ENCODE measurements around the gene STRBP. TPM values are rescaled to one million over a fixed set of nuclear protein-coding genes. Genes with fewer than 3 reads are reported as not detected.
"Not testable (repeated sequence)": the region's sequence is repeated elsewhere in the genome, so short reads cannot be mapped to it uniquely, and the experiment has no call there.

Gene STRBP
- total RNA-seq, 1 donor from 2014 or later: 65.9 TPM

GRCh38 chr9:123255718-123256117 lies 12.7 kb downstream of the STRBP start:
- Mint-ChIP-seq H3K9me3 (peaks cover 8% of the 10 kb centered on the region), H3K4me1 (peaks cover 34% of the 10 kb centered on the region), H3K36me3 (peaks cover 8% of the 10 kb centered on the region), H3K27ac (no peak overlapping the region), H3K27me3 (ENCODE audit: low read depth) (peaks cover 48% of the 10 kb centered on the region), H3K4me3 (no peak overlapping the region)
- no peak for DNase-seq (ENCODE audit: low spot score in 2 of 2, unreplicated experiment in 2 of 2)
- no peak for TF ChIP-seq CTCF (IDR thresholded peaks at IDR 0.05; ENCODE audit: unreplicated experiment)

GRCh38 chr9:123253204-123253603 lies 15.2 kb downstream of the STRBP start:
- Mint-ChIP-seq H3K27me3 (ENCODE audit: low read depth) (peaks cover 41% of the 10 kb centered on the region), H3K4me3 (no peak overlapping the region), H3K9me3 (peaks cover 11% of the 10 kb centered on the region), H3K36me3 (peaks cover 8% of the 10 kb centered on the region), H3K4me1 (peaks cover 23% of the 10 kb centered on the region), H3K27ac (no peak overlapping the region)
- TF ChIP-seq CTCF (IDR thresholded peaks at IDR 0.05; ENCODE audit: unreplicated experiment): no peak
- no peak for DNase-seq (ENCODE audit: low spot score in 2 of 2, unreplicated experiment in 2 of 2)

DNA sequence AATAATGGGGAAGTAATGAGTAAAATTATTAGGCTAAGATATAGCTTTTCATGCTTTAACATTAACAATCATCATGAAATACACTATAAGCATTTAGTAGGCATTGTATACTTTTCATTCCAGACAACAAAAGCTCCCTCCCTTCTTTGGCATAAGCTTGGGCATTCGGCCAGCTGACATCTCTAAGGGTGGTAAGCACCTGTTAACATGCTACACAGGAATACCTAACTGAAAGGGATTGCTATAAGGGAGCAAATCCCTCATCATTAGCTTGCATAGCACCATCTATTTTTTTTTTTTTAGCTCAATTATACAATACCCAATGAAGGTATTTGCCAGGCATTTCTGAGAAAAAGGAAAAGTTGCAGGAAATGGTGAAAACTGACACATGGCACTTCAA lies 16.6 kb downstream of the STRBP start:
- H3K36me3 Mint-ChIP-seq: peaks cover 5% of the 10 kb centered on the region
- no peak for DNase-seq (ENCODE audit: low spot score in 2 of 2, unreplicated experiment in 2 of 2)
- peaks cover 20% of the 10 kb centered on the region for H3K4me1 Mint-ChIP-seq
- H3K4me3 Mint-ChIP-seq: no peak overlapping the region
- peaks cover 33% of the 10 kb centered on the region for H3K27me3 Mint-ChIP-seq (ENCODE audit: low read depth)
- TF ChIP-seq CTCF (IDR thresholded peaks at IDR 0.05; ENCODE audit: unreplicated experiment): no peak
- peaks cover 11% of the 10 kb centered on the region for H3K9me3 Mint-ChIP-seq
- H3K27ac Mint-ChIP-seq: no peak overlapping the region

- Mint-ChIP-seq H3K9me3 (peaks cover 11% of the 10 kb centered on the region), H3K36me3 (peaks cover 5% of the 10 kb centered on the region), H3K27ac (no peak overlapping the region), H3K27me3 (ENCODE audit: low read depth) (peaks cover 31% of the 10 kb centered on the region), H3K4me1 (peaks cover 25% of the 10 kb centered on the region), H3K4me3 (no peak overlapping the region)
- DNase-seq (ENCODE audit: low spot score in 2 of 2, unreplicated experiment in 2 of 2): no peak
- no peak for TF ChIP-seq CTCF (IDR thresholded peaks at IDR 0.05; ENCODE audit: unreplicated experiment)
Observed at GRCh38 chr9:123251324-123251723, 17.1 kb downstream of the STRBP start.

DNA sequence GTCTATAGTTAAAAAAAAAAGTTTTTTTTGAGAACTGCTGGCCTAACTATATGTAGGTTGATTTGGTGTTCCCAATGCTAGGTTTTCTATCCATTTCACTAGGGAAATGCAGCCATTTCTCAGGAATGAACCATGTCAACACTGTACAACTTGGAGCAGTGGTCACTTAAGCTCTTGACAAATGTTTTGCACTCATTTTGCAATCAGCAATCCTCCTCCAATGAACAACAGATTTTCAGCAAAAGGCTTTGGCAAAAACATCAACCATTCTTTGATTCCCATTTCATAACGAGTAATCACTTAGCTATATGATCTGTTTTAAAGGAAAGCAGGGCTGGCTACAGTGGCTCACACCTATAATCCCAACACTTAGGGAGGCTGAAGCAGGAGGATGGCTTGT lies 17.9 kb downstream of the STRBP start:
- Mint-ChIP-seq H3K9me3 (peaks cover 11% of the 10 kb centered on the region), H3K4me3 (no peak overlapping the region), H3K4me1 (peaks cover 31% of the 10 kb centered on the region), H3K36me3 (peaks cover 5% of the 10 kb centered on the region), H3K27me3 (ENCODE audit: low read depth) (peaks cover 26% of the 10 kb centered on the region), H3K27ac (no peak overlapping the region)
- no peak for TF ChIP-seq CTCF (IDR thresholded peaks at IDR 0.05; ENCODE audit: unreplicated experiment)
- no peak for DNase-seq (ENCODE audit: low spot score in 2 of 2, unreplicated experiment in 2 of 2)

DNA sequence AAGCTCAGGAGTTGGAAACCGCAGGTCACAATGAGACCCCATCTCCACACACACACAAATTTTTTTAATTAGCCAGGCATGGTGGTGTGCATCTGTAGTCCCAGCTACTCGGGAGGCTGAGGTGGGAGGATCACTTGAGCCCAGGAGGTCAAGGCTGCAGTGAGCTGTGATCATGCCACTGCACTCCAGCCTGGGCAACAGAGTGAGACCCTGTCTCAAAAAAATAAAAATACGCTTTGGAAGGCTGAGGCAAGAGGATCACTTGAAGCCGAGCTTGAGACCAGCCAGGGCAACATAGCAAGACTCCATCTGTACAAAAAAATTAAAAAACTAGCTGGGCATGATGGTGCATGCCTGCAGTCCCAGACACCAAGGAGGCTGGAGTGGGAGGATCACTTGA lies 19.2 kb downstream of the STRBP start:
- H3K27ac Mint-ChIP-seq; DNase-seq (ENCODE audit: low spot score in 2 of 2, unreplicated experiment in 2 of 2); H3K4me3 Mint-ChIP-seq; H3K36me3 Mint-ChIP-seq: not testable (repeated sequence)
- peaks cover 24% of the 10 kb centered on the region for H3K27me3 Mint-ChIP-seq (ENCODE audit: low read depth)
- peaks cover 25% of the 10 kb centered on the region for H3K4me1 Mint-ChIP-seq
- H3K9me3 Mint-ChIP-seq: peaks cover 11% of the 10 kb centered on the region
